Tibial nerve (tissue), 4 donors: Measurements from ENCODE around the gene COIL.

Experiments used
- EP300 ChIP-seq, 2 donors: sonication (generic); formaldehyde crosslinking; IDR thresholded peaks; one replicate each; pipeline ENCODE4 v1.6.1; 2017; ENCODE audit warnings: antibody characterized with exemption in 2 of 2, mild to moderate bottlenecking in 1 of 2
- POLR2A ChIP-seq, 2 donors: fragments of 450-650 bp; IDR thresholded peaks; one replicate each; pipeline ENCODE4 v1.6.1; 2017; ENCODE audit warnings: antibody characterized with exemption in 2 of 2, mild to moderate bottlenecking in 2 of 2, moderate library complexity in 2 of 2
- TF ChIP-seq, protein P1 (sequence below), 5 experiments: fragments of 200-600 bp in 3 of 5; fragments of 450-650 bp in 2 of 5; sonication (generic) in 3 of 5; IDR thresholded peaks; one replicate each; pipeline ENCODE4 v1.5.1; 2016 to 2019; ENCODE audit warnings: antibody characterized with exemption in 5 of 5, mild to moderate bottlenecking in 3 of 5, moderate library complexity in 2 of 5

DNA sequence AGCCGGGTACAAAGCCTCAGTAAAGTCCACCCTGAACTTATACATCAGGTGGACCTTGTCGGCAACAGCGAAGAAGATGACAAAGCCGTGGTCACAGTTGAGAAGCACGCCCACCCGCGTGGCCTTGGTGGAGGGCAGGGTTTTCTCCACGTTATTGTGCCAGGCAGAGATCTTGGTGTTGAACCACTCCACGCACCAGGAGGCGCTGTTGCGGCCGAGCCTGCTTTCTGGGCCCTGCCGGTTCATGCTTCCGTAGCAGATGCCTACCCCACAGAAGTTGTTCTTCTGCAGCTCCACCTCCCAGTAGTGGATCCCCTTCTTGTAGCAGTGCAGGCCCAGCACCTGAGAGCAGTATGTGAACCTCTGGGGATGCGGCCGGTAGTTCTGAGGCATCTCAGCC is 69.1 kb downstream of the COIL start:
- no peak for TF ChIP-seq POLR2A (IDR thresholded peaks at IDR 0.05)
- TF ChIP-seq, protein P1, sequence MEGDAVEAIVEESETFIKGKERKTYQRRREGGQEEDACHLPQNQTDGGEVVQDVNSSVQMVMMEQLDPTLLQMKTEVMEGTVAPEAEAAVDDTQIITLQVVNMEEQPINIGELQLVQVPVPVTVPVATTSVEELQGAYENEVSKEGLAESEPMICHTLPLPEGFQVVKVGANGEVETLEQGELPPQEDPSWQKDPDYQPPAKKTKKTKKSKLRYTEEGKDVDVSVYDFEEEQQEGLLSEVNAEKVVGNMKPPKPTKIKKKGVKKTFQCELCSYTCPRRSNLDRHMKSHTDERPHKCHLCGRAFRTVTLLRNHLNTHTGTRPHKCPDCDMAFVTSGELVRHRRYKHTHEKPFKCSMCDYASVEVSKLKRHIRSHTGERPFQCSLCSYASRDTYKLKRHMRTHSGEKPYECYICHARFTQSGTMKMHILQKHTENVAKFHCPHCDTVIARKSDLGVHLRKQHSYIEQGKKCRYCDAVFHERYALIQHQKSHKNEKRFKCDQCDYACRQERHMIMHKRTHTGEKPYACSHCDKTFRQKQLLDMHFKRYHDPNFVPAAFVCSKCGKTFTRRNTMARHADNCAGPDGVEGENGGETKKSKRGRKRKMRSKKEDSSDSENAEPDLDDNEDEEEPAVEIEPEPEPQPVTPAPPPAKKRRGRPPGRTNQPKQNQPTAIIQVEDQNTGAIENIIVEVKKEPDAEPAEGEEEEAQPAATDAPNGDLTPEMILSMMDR (IDR thresholded peaks at IDR 0.05), result peak in 4 of 5 experiments; percentile 18 to 39 (median 28)
- TF ChIP-seq EP300 (IDR thresholded peaks at IDR 0.05), result no peak
